GM23248 (cell line): ENCODE measurements around the gene UROC1.

Experiments
- EZH2 ChIP-seq: fragments of 200-600 bp; sonication (generic); IDR thresholded peaks from 2 replicates; pipeline ENCODE4 v1.6.1; 2018; ENCODE audit warnings: antibody characterized with exemption, mild to moderate bottlenecking; ENCODE audit not compliant: insufficient read depth, poor library complexity, severe bottlenecking
- EZH2phosphoT487 ChIP-seq: fragments of 200-600 bp; sonication (generic); IDR thresholded peaks from 2 replicates; pipeline ENCODE4 v1.6.1; 2018; ENCODE audit warnings: antibody characterized with exemption, moderate library complexity, mild to moderate bottlenecking, low read depth; ENCODE audit not compliant: insufficient read depth

DNA sequence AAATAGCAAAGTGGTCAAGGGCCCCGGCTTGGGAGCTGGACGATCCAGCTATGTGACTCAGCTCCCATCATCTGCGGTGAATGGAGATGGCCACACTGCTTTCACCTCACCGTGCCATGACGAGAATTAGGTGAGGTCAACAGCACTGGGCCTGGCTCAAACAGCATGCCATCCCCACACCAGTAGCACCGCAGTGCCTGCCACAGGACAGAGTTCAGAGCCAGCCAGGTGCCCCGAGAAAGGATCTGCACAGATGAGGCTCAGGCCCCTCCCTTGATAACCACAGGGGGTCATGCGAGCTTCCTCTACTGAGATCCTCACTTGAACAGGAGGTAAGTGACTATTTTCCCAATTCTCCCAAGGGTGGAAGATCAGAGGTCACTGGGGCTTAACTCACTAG is 71.3 kb downstream of the UROC1 start:
- TF ChIP-seq EZH2 = no peak
- no peak for TF ChIP-seq EZH2phosphoT487
